ENCODE data around the gene NDST1.

Gene NDST1

DNA sequence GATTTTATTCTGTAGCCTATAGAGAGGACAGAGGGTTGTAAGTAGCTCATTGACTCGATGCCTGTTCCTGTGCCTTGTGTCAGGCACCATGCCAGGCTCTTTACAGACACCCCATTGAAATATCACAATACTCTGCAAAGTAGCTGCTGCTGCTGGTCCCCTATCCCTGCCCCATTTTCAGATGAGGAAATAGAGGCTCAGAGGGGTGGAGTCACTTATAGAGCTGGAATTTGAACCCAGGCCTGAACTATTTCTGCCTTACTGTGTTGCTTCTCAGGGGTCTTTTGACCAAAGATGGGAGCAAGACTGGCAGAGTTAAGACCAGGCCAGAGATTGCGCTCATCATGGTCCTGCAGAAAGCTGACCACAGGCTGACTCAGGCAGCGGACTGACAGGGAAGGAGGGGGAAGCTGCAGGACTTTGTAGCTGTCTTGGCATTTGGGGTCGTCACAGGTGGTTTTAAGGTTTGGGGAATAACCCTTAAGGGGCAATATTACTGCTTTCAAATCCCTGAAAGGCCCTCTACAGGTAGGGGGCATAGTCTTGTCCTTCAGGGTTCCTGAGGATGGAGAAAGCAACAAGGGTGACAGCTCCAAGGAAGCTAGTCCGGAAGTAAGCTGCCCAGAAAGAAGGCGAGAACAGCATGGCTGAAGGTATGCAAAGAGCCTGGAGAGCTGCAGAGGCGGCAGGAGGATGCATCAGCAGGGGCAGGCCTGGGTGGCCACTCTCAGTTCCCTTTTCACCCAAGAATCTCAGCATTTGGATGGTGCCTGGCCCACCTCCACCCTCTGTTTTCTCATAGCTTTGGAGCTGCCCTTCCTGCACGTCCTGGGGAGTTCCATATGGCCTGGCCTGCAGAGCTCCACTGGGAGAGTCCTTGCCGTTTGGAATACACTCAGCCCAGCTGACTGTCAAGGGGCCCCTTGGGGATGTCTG, 18.3 kb upstream of the NDST1 start:
- no peak for FAIRE-seq
- no peak for DNase-seq (ENCODE audit: insufficient read length, low spot score)

DNA sequence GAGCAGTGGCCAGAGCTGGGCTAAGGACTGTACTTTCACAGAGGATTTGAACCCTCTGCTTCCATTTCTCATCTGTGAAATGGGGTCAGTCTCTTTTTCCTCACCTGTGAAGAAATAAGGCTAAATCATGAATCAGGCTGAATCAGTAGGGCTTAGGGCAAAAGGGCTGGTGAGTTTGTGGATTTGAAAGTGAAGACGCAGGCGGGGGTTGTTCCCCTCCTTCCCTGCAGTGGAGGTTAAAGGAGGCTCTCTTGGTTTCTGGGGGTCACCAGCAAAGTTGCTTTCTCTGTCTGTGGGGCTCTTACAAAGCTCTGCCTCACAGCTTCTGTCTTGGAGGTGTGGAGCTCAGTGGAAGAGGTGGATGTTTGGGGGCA, 17.6 kb upstream of the NDST1 start:
- FAIRE-seq = no peak
- no peak for DNase-seq (ENCODE audit: insufficient read length, low spot score)
- TF ChIP-seq, protein P1, sequence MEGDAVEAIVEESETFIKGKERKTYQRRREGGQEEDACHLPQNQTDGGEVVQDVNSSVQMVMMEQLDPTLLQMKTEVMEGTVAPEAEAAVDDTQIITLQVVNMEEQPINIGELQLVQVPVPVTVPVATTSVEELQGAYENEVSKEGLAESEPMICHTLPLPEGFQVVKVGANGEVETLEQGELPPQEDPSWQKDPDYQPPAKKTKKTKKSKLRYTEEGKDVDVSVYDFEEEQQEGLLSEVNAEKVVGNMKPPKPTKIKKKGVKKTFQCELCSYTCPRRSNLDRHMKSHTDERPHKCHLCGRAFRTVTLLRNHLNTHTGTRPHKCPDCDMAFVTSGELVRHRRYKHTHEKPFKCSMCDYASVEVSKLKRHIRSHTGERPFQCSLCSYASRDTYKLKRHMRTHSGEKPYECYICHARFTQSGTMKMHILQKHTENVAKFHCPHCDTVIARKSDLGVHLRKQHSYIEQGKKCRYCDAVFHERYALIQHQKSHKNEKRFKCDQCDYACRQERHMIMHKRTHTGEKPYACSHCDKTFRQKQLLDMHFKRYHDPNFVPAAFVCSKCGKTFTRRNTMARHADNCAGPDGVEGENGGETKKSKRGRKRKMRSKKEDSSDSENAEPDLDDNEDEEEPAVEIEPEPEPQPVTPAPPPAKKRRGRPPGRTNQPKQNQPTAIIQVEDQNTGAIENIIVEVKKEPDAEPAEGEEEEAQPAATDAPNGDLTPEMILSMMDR (IDR thresholded peaks at IDR 0.05; ENCODE audit: insufficient read depth, missing control alignments) = no peak

More for the DNA sequence above, 18.3 kb upstream of the NDST1 start:
- TF ChIP-seq, protein P1 (IDR thresholded peaks at IDR 0.05; ENCODE audit: insufficient read depth, missing control alignments) = no peak

DNA sequence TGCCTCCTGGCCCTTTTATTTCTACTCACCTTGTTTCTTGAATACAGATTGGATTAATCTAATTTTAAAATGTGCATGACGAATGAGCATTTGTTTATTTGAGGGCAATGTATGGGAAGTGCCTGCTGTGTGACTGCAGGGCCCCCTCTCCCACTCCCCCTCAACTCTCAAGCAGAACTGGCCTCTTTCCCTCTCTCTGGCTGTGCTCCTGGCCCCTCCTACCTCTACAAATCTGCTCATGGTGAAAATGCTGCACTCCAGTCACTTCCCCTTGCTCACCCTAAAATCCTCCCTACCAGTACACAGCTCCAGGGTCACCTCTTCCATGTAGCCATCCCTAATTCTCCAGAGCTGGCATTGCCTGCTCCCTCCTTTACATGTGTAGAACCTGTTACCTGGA, 17.2 kb upstream of the NDST1 start:
- no peak for DNase-seq (ENCODE audit: insufficient read length, low spot score)
- TF ChIP-seq, protein P1 (IDR thresholded peaks at IDR 0.05; ENCODE audit: insufficient read depth, missing control alignments) = no peak
- FAIRE-seq = no peak

DNA sequence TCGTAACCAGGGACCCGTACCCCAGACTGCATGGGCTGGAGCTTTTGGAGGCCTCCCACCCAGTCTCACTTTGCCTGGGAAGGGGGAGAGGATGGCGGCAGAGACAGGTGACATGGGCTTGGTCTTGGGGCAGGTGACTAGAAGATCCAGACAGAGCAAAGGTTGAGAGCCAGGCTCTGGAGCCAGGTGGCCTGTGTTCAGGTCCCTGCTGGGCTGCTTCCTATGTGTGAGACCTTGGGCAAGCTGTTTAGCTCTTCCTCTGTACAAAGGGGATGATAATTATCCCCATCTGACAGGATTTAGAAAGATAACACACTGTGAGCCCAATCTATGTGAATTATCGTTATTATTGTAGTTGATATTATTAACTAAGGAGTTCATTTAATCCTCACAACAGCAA, 16.1 kb upstream of the NDST1 start:
- no peak for FAIRE-seq

DNA sequence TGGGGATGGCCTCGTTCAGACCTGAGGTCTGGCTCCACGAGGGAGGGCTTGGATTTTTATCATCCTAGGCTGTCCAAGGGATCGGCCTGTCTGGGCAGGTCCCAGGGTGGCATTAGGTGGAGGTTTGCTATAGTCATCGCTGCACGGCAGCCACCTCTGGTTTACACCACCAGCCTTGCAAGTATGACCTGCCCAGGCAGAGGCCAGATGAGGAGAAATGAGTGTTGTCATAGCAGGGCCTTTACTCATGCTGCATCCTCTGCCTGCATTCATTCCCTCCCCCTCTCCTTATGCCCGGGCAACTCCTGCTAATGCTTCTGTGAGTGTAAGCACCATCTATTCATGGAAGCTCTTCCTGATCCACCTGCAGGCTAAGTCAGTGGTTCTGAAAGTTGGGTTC, 15.3 kb upstream of the NDST1 start:
- FAIRE-seq = no peak
- TF ChIP-seq, protein P1 (IDR thresholded peaks at IDR 0.05; ENCODE audit: insufficient read depth, missing control alignments) = no peak
- DNase-seq (ENCODE audit: insufficient read length, low spot score) = no peak

More for the DNA sequence above, 16.1 kb upstream of the NDST1 start:
- DNase-seq (ENCODE audit: insufficient read length, low spot score) = no peak
- TF ChIP-seq, protein P1 (IDR thresholded peaks at IDR 0.05; ENCODE audit: insufficient read depth, missing control alignments) = no peak

DNA sequence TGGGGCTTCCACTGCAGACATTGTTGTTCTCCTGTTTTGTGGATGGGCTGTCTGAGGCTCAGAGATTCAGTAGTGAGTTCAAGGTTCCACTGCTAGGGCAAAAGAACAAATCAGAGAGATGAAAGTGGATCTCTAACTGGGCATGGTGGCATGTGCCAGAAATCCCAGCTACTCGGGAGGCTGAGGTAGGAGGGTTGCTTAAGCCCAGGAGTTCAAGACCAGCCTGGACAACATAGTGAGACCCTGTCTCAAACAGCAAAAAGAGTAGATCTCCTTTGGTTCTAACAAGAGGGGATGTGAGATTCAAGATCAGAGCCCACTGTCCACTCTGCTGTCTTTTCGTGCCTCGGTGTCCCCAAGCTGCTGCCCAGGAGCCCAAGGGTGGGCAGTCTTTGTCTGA, 11.8 kb upstream of the NDST1 start:
- FAIRE-seq (no peak), DNase-seq (ENCODE audit: insufficient read length, low spot score) (no peak)
- TF ChIP-seq, protein P1 (IDR thresholded peaks at IDR 0.05; ENCODE audit: insufficient read depth, missing control alignments) = no peak

DNA sequence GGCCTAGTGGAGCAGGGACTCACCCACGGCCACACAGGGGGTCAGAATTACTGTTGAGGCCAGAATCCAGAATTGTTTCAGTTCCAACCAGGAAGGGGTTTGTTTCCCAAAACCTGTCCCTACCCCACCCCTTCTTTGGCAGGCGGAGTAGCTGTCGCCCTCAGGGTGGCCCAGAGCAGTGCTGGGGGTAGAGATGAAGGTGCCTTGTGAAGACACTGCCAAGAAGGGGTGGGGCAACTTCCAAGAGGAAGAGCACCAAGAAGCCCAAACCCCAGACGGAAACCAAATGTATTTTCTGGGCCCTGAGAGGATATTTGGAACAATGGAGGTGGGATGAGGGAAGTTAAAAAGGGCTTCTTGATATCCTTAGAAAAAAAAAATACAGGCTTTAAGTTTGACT, 11.4 kb upstream of the NDST1 start:
- TF ChIP-seq, protein P1 (IDR thresholded peaks at IDR 0.05; ENCODE audit: insufficient read depth, missing control alignments) = no peak
- FAIRE-seq (no peak), DNase-seq (ENCODE audit: insufficient read length, low spot score) (no peak)

Data from D721Med (cell line).